ENCODE measurements around the gene BMP2. TPM values are rescaled to one million over a fixed set of nuclear protein-coding genes. Genes with fewer than 3 reads are reported as not detected.

Gene BMP2
- total and polyA plus RNA-seq, 7 experiments from 2014 or later: 0.08 TPM; not detected in 6

GRCh38 chr20:6829510-6830116, 62.1 kb downstream of the BMP2 start:
- ATAC-seq: no peak
- H3K4me1 ChIP-seq (ENCODE audit: control insufficient read depth in 2 of 2, insufficient read depth in 2 of 2, low read length in 2 of 2): no peaks in the 10 kb centered on the region
- no peak overlapping the region for H3K27ac ChIP-seq (ENCODE audit: low read depth, low read length)
- ChIA-PET POLR2A (no interaction called here), CTCF (no interaction called here)
- Mint-ChIP-seq H3K4me3 (no peak overlapping the region), H3K27me3 (no peaks in the 10 kb centered on the region), H3K27ac (no peak overlapping the region), H3K36me3 (no peaks in the 10 kb centered on the region), H3K4me1 (no peaks in the 10 kb centered on the region), H3K9me3 (peaks cover 0 to 5% (median 0%) of the 10 kb centered on the region in 11 donors)
- H3K4me3 ChIP-seq (ENCODE audit: low read length): no peak overlapping the region
- intact Hi-C loops (cut with micrococcal nuclease): loop anchor here in 1 of 2 donors (5.0 kb wide), 1 partner anchor 1893 kb away; no protein-coding TSS in a partner anchor
- no peak for DNase-seq
- H3K9me3 ChIP-seq (ENCODE audit: control insufficient read depth in 2 of 3, low read length in 3 of 3): no peaks in the 10 kb centered on the region
- no peaks in the 10 kb centered on the region for H3K27me3 ChIP-seq (ENCODE audit: control insufficient read depth in 2 of 2, insufficient read depth in 2 of 2, low read length in 2 of 2)
- no peaks in the 10 kb centered on the region for H3K36me3 ChIP-seq (ENCODE audit: control insufficient read depth in 2 of 3, insufficient read depth in 3 of 3, low read length in 3 of 3)
